HepG2 (cell line): Measurements from ENCODE around the gene MXRA8. TPM values are rescaled to one million over a fixed set of nuclear protein-coding genes. Genes with fewer than 3 reads are reported as not detected.

Experiments
- ATAC-seq: fragments of 200-7000 bp; cut with Tn5 transposase; 3 replicates; pipeline ENCODE4 v1.9.1; 2020; ENCODE audit warnings: mild to moderate bottlenecking, moderate library complexity
- BruUV-seq: library from RNA; stranded (reverse); fragments of 400-500 nt; replicated peaks from 2 replicates; lab custom pipeline; 2021; lab: Mats Ljungman, UMichigan
- CTCF ChIA-PET: fragments of 300-600 bp; formaldehyde crosslinking; extraction: SDS; loops from one replicate; lab custom pipeline; 2021; ENCODE audit warnings: low total read pairs, inconsistent platforms, low intra/inter-chr PET ratio; lab: Yijun Ruan, JAX
- POLR2A ChIA-PET: fragments of 350-600 bp; sonication (Branson Sonifier 250); formaldehyde crosslinking; loops from one replicate; lab custom pipeline; 2020; ENCODE audit warnings: antibody characterized with exemption, inconsistent platforms; lab: Yijun Ruan, JAX
- DNase-seq: peaks from one replicate; pipeline ENCODE4 v3.0.0-alpha.2; 2015; ENCODE audit warnings: low spot score
- FAIRE-seq: peaks from 3 replicates; lab custom pipeline; 2011; peaks lifted over from hg19 to GRCh38; lab: Jason Lieb, UNC
- H2AFZ ChIP-seq: one replicate; pipeline ENCODE4 v1.6.1; 2011; ENCODE audit warnings: low read length, inconsistent platforms
- H3K27ac ChIP-seq: fragments of 300-600 bp; 3 replicates; pipeline ENCODE4 v1.8.0; 2011; ENCODE audit warnings: mixed run types, mild to moderate bottlenecking, mixed read lengths, low read length, inconsistent platforms; ENCODE audit not compliant: insufficient read depth; ENCODE audit errors: extremely low read length
- H3K27me3 ChIP-seq, 2 experiments: fragments of 200-600 bp in 1 of 2; 2 replicates in 1 of 2; 3 replicates in 1 of 2; pipeline versions ENCODE4 v1.6.0 to v1.8.0; 2011; ENCODE audit warnings: low read length in 2 of 2, mild to moderate bottlenecking in 2 of 2, moderate library complexity in 2 of 2, inconsistent platforms in 1 of 2; ENCODE audit not compliant: insufficient read depth in 2 of 2, control insufficient read depth in 1 of 2
- H3K36me3 ChIP-seq, 2 experiments: fragments of 200-600 bp in 1 of 2; replicated peaks in 1 of 2; 2 replicates in 1 of 2; 3 replicates in 1 of 2; pipeline versions ENCODE4 v1.5.1 to v1.8.0; 2011; ENCODE audit warnings: low read length in 2 of 2, inconsistent platforms in 1 of 2; ENCODE audit not compliant: insufficient read depth in 2 of 2, control insufficient read depth in 1 of 2
- H3K4me1 ChIP-seq: 2 replicates; pipeline ENCODE4 v1.5.1; 2012; ENCODE audit warnings: low read length, inconsistent platforms; ENCODE audit not compliant: insufficient read depth
- H3K4me2 ChIP-seq: 2 replicates; pipeline ENCODE4 v1.6.0; 2011; ENCODE audit warnings: low read depth, low read length, inconsistent platforms
- H3K4me3 ChIP-seq, 3 experiments: fragments of 200-600 bp in 1 of 3; sonication (generic), shearing (Covaris generic) in 1 of 3; replicated peaks in 1 of 3; 2 replicates each; pipeline ENCODE4 v1.5.1; 2011 to 2016; ENCODE audit warnings: low read length in 3 of 3, inconsistent platforms in 2 of 3, low read depth in 2 of 3, mild to moderate bottlenecking in 2 of 3, control low read depth in 1 of 3, mixed read lengths in 1 of 3; ENCODE audit not compliant: insufficient read depth in 1 of 3
- H3K79me2 ChIP-seq: one replicate; pipeline ENCODE4 v1.6.1; 2011; ENCODE audit warnings: low read length, inconsistent platforms; ENCODE audit not compliant: insufficient read depth
- H3K9ac ChIP-seq: 2 replicates; pipeline ENCODE4 v1.6.0; 2011; ENCODE audit warnings: mild to moderate bottlenecking, low read depth, low read length, inconsistent platforms; ENCODE audit not compliant: insufficient read depth
- H3K9me3 ChIP-seq: 2 replicates; pipeline ENCODE4 v1.5.1; 2012; ENCODE audit warnings: mild to moderate bottlenecking, low read length
- H4K20me1 ChIP-seq: 2 replicates; pipeline ENCODE4 v1.6.0; 2011; ENCODE audit warnings: inconsistent platforms, mild to moderate bottlenecking, low read length, moderate library complexity; ENCODE audit not compliant: insufficient read depth
- AKAP8 ChIP-seq: sonication (generic); formaldehyde crosslinking; IDR thresholded peaks from 2 replicates; pipeline ENCODE4 v1.5.1; 2020; ENCODE audit warnings: mild to moderate bottlenecking, missing genetic modification reagents
- HDAC1 ChIP-seq: sonication (generic); formaldehyde crosslinking; IDR thresholded peaks from 2 replicates; pipeline ENCODE4 v1.5.1; 2020; ENCODE audit warnings: mild to moderate bottlenecking, missing genetic modification reagents
- HDAC2 ChIP-seq: sonication (generic); formaldehyde crosslinking; IDR thresholded peaks from 2 replicates; pipeline ENCODE4 v1.4.0; 2020; ENCODE audit warnings: missing genetic modification reagents
- POLR2AphosphoS2 ChIP-seq: IDR thresholded peaks from 2 replicates; pipeline ENCODE4 v1.6.1; 2011; ENCODE audit warnings: low read depth, low read length, improper control_type of control experiment
- RBFOX2 ChIP-seq: fragments of 200-400 bp; formaldehyde crosslinking; IDR thresholded peaks from 2 replicates; pipeline ENCODE4 v1.6.1; 2017; ENCODE audit warnings: low read depth, mild to moderate bottlenecking, low read length
- RBM22 ChIP-seq: fragments of 200-400 bp; formaldehyde crosslinking; optimal IDR thresholded peaks from 2 replicates; pipeline ENCODE3; 2017; ENCODE audit warnings: mild to moderate bottlenecking, low read length, moderate library complexity
- SALL1 ChIP-seq: sonication (generic); formaldehyde crosslinking; IDR thresholded peaks from 2 replicates; pipeline ENCODE4 v1.8.0; 2022; ENCODE audit warnings: mild to moderate bottlenecking, missing genetic modification reagents
- SPEN ChIP-seq: sonication (generic); formaldehyde crosslinking; IDR thresholded peaks from 2 replicates; pipeline ENCODE4 v1.5.1; 2020; ENCODE audit warnings: low read depth, mild to moderate bottlenecking, missing genetic modification reagents
- ZBTB38 ChIP-seq: sonication (generic); formaldehyde crosslinking; IDR thresholded peaks from 2 replicates; pipeline ENCODE4 v1.5.1; 2020; ENCODE audit warnings: mild to moderate bottlenecking, missing genetic modification reagents
- ZNF383 ChIP-seq: sonication (generic); formaldehyde crosslinking; IDR thresholded peaks from 2 replicates; pipeline ENCODE4 v1.4.0; 2020; ENCODE audit warnings: missing genetic modification reagents, mild to moderate bottlenecking, borderline replicate concordance
- ZNF557 ChIP-seq: sonication (generic); formaldehyde crosslinking; IDR thresholded peaks from 2 replicates; pipeline ENCODE4 v1.4.0; 2020; ENCODE audit warnings: missing genetic modification reagents
- WGBS: methylation state at CpG from one replicate; pipeline ENCODE4 v1.1.6; 2017; ENCODE audit warnings: low lambda C conversion rate; 5-methylcytosine and 5-hydroxymethylcytosine counted together
- in situ Hi-C: cut with HindIII; loops from 2 replicates; pipeline ENCODE4 v1.10.0; 2017; ENCODE audit warnings: low pct_unique_long_range_greater_than_20kb; ENCODE audit not compliant: extremely low pct_ligation_motif_present
- intact Hi-C: fragments of 100-400 bp; cut with micrococcal nuclease; formaldehyde crosslinking; loops from one replicate; pipeline ENCODE4 v1.10.0; 2022; ENCODE audit not compliant: unreplicated experiment
- polyA plus RNA-seq, 8 experiments: library from polyadenylated mRNA; depleted of rRNA in 3 of 8; stranded (reverse) in 7 of 8; unstranded in 1 of 8; fragments of >200 nt; fragmentation: Illumina TruSeq in 4 of 8; extraction: Trizol in 4 of 8; gene quantifications; 2 replicates each; pipeline versions ENCODE4 v1.2.1 to v1.2.3, GENCODE V29; 2011 to 2016; ENCODE audit warnings: low read depth in 4 of 8, missing spikeins in 1 of 8, mixed read lengths in 1 of 8; ENCODE audit not compliant: insufficient read depth in 1 of 8
- total RNA-seq, 5 experiments: library from RNA; depleted of rRNA; stranded (reverse); fragments of >200 nt; fragmentation: Illumina TruSeq; extraction: Trizol; gene quantifications; 2 replicates each; pipeline ENCODE4 v1.2.3, GENCODE V29; 2016; ENCODE audit warnings: low read depth in 1 of 5
- TF ChIP-seq, protein P1 (sequence below): sonication (generic); formaldehyde crosslinking; IDR thresholded peaks from 2 replicates; pipeline ENCODE4 v1.4.0; 2020; ENCODE audit warnings: mild to moderate bottlenecking, missing genetic modification reagents
- TF ChIP-seq, protein P2 (sequence below): sonication (generic); formaldehyde crosslinking; IDR thresholded peaks from 2 replicates; pipeline ENCODE4 v1.5.0; 2020; ENCODE audit warnings: missing genetic modification reagents, mild to moderate bottlenecking, borderline replicate concordance

Gene MXRA8
- total and polyA plus RNA-seq, 2 of the 13 experiments (the other 11 are each of a cell fraction or from before 2014, with no cell fraction given) = 19.8 to 44.8 TPM

DNA sequence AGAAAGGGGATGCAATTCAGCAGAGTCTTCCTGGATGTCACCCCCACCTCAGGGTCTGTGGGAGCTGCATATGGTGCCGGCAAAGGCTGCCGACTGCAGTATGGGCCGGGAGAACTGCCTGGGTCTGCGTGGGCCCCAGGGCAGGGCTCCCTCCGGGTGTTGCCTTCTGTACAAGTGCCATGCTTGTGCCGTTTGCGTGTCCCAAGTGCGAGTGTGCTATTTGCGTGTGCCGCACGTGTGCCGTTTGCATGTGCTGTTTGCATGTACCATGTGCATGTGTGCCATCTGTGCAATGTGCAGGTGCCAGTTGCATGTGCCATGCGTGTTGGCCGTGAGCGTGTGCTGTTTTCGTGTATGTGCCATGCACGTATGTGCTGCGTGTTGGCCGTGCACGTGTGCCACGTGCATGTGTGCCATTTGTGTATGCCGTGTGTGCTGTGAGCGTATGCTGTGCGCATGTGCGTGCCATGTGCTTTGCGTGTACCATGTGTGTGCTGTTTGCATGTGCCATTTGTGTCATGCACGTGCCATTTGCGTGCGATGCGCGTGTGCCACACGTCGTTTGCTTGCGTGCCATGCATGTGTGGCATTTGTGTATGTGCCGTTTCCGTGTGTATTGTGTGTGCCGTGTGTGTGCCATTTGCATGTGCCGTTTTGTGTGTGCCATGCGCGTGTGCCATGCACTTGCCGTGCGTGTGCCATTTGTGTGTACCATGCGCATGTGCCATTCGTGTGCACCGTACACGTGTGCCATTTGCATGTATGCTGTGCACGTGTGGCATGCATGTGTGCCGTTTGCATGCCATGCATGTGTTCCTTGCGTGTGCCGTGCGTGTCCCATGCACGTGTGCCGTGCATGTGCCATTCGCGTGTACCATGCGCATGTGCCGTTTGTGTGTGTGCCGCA lies 28.8 kb downstream of the MXRA8 start (continued):
- TF ChIP-seq AKAP8 (CRISPR knock-in tag) (peak; percentile 95), ZNF557 (CRISPR knock-in tag) (no peak), RBFOX2 (peak; percentile 39), RBM22 (no peak), SPEN (CRISPR knock-in tag) (peak; percentile 21; the same call in 1 of the 2 replicates), ZBTB38 (peak; percentile 70; the same call in 1 of the 2 replicates), HDAC1 (CRISPR knock-in tag) (no peak)
- TF ChIP-seq, protein P1, sequence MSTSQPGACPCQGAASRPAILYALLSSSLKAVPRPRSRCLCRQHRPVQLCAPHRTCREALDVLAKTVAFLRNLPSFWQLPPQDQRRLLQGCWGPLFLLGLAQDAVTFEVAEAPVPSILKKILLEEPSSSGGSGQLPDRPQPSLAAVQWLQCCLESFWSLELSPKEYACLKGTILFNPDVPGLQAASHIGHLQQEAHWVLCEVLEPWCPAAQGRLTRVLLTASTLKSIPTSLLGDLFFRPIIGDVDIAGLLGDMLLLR (CRISPR knock-in tag) = 0 out of 2 replicates have a peak, but pooled peaks have one; percentile 39

DNA sequence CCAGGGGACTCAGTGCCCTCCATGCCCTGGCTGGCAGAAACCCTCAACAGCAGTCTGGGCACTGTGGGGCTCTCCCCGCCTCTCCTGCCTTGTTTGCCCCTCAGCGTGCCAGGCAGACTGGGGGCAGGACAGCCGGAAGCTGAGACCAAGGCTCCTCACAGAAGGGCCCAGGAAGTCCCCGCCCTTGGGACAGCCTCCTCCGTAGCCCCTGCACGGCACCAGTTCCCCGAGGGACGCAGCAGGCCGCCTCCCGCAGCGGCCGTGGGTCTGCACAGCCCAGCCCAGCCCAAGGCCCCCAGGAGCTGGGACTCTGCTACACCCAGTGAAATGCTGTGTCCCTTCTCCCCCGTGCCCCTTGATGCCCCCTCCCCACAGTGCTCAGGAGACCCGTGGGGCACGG lies 30.1 kb downstream of the MXRA8 start:
- 0 out of 2 replicates have a peak, but pooled peaks have one; percentile 35 for TF ChIP-seq POLR2AphosphoS2
- no peak for TF ChIP-seq ZNF383 (CRISPR knock-in tag)
- no peak for TF ChIP-seq HDAC2
- no peak for TF ChIP-seq SALL1 (CRISPR knock-in tag)
- TF ChIP-seq, protein P2, sequence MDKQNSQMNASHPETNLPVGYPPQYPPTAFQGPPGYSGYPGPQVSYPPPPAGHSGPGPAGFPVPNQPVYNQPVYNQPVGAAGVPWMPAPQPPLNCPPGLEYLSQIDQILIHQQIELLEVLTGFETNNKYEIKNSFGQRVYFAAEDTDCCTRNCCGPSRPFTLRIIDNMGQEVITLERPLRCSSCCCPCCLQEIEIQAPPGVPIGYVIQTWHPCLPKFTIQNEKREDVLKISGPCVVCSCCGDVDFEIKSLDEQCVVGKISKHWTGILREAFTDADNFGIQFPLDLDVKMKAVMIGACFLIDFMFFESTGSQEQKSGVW = no peak
- H3K4me3 ChIP-seq = no peak overlapping the region
- FAIRE-seq (no peak), DNase-seq (no peak), ATAC-seq (no peak)
- H3K4me1 ChIP-seq = peaks cover 40% of the 10 kb centered on the region
- no peaks in the 10 kb centered on the region for H3K9me3 ChIP-seq
- no TSS peak for BruUV-seq
- no peak overlapping the region for H3K4me2 ChIP-seq
- H3K27me3 ChIP-seq = 0 out of 5 replicates have a peak, but pooled peaks cover 0 to 4% of the 10 kb centered on the region in 2 experiments
- intact Hi-C loops = no loop called here
- WGBS = no CpG with 5 or more reads among the region's 15 CpGs
- ChIA-PET POLR2A (interaction anchor here (1.4 kb wide), 1 partner anchor 19 kb away, joined by 3 read pairs; no protein-coding TSS in a partner anchor), CTCF (no interaction called here)
- H3K36me3 ChIP-seq = peaks cover 0 to 3% of the 10 kb centered on the region in 2 experiments; a peak in 1 of 5 replicates
- H3K79me2 ChIP-seq = peaks cover 23% of the 10 kb centered on the region
- in situ Hi-C loops = no loop called here
- H3K27ac ChIP-seq = no peak overlapping the region
- H3K9ac ChIP-seq = no peak overlapping the region
- no peak overlapping the region for H2AFZ ChIP-seq
- H4K20me1 ChIP-seq = no peaks in the 10 kb centered on the region
